ENCODE data around the gene CEP112. TPM values are rescaled to one million over a fixed set of nuclear protein-coding genes. Genes with fewer than 3 reads are reported as not detected.

CEP112 gene
- total and polyA plus RNA-seq, 2 of the 13 experiments (the other 11 are each of a cell fraction or from before 2014, with no cell fraction given), result 1.2 to 3.4 TPM

- peak; percentile 61; the same call in 1 of the 2 replicates for TF ChIP-seq IKZF5 (CRISPR knock-in tag; IDR thresholded peaks at IDR 0.05)
- TF ChIP-seq TOE1 (CRISPR knock-in tag; IDR thresholded peaks at IDR 0.05), result peak; percentile 85
- TF ChIP-seq CSRNP1 (CRISPR knock-in tag; IDR thresholded peaks at IDR 0.05), result 0 out of 2 replicates have a peak, but pooled peaks have one; percentile 37
- TF ChIP-seq ZNF12 (CRISPR knock-in tag; IDR thresholded peaks at IDR 0.05), result peak; percentile 92
- TF ChIP-seq EHMT2 (IDR thresholded peaks at IDR 0.05; ENCODE audit: borderline replicate concordance, low read depth, low read length), result peak; percentile 25; the same call in 1 of the 2 replicates
- TF ChIP-seq REL (CRISPR knock-in tag; conservative IDR thresholded peaks at IDR 0.05), result 0 out of 2 replicates have a peak, but pooled peaks have one; percentile 67
- TF ChIP-seq GATA4 (IDR thresholded peaks at IDR 0.05; ENCODE audit: borderline replicate concordance, low read depth), result peak; percentile 91
- TF ChIP-seq DR1 (CRISPR knock-in tag; IDR thresholded peaks at IDR 0.05), result peak; percentile 89; the same call in 1 of the 2 replicates
- TF ChIP-seq KIAA2018 (CRISPR knock-in tag; IDR thresholded peaks at IDR 0.05; ENCODE audit: borderline replicate concordance), result no peak
- peak; percentile 63 for TF ChIP-seq PHF21A (CRISPR knock-in tag; IDR thresholded peaks at IDR 0.05)
- peak; percentile 45 for TF ChIP-seq TFDP1 (CRISPR knock-in tag; IDR thresholded peaks at IDR 0.05; ENCODE audit: borderline replicate concordance)
- no peak for TF ChIP-seq ZFYVE20 (CRISPR knock-in tag; IDR thresholded peaks at IDR 0.05; ENCODE audit: borderline replicate concordance, low read depth)
- peak; percentile 71 for TF ChIP-seq HMG20A (CRISPR knock-in tag; IDR thresholded peaks at IDR 0.05; ENCODE audit: borderline replicate concordance)
- TF ChIP-seq SOX5 (CRISPR knock-in tag; IDR thresholded peaks at IDR 0.05; ENCODE audit: borderline replicate concordance), result peak; percentile 85
- peak; percentile 76; the same call in 1 of the 2 replicates for TF ChIP-seq CEBPB (IDR thresholded peaks at IDR 0.05; ENCODE audit: borderline replicate concordance, low read depth, low read length)
These were observed 37.2 kb upstream of the CEP112 start, which contains the start of gene APOH (continued) for GRCh38 chr17:66228887-66229782.

Data from HepG2 (cell line).